Mammary epithelial cell (primary cell): Measurements from ENCODE around the gene HMG20B.

Source experiments
- EZH2 ChIP-seq: IDR thresholded peaks from 2 replicates; pipeline ENCODE4 v1.6.1; 2012; ENCODE audit warnings: low read length, inconsistent platforms, borderline replicate concordance
- TF ChIP-seq, protein P1 (sequence below), 2 donors: IDR thresholded peaks in 1 of 2; conservative IDR thresholded peaks in 1 of 2; 2 replicates each; pipeline ENCODE4 v1.5.1; 2011 to 2012; ENCODE audit warnings: inconsistent platforms in 2 of 2, low read length in 2 of 2, mild to moderate bottlenecking in 2 of 2, control low read depth in 1 of 2, low read depth in 1 of 2; ENCODE audit not compliant: insufficient read depth in 1 of 2; ENCODE audit errors: extremely low read depth in 1 of 2

- TF ChIP-seq, protein P1, sequence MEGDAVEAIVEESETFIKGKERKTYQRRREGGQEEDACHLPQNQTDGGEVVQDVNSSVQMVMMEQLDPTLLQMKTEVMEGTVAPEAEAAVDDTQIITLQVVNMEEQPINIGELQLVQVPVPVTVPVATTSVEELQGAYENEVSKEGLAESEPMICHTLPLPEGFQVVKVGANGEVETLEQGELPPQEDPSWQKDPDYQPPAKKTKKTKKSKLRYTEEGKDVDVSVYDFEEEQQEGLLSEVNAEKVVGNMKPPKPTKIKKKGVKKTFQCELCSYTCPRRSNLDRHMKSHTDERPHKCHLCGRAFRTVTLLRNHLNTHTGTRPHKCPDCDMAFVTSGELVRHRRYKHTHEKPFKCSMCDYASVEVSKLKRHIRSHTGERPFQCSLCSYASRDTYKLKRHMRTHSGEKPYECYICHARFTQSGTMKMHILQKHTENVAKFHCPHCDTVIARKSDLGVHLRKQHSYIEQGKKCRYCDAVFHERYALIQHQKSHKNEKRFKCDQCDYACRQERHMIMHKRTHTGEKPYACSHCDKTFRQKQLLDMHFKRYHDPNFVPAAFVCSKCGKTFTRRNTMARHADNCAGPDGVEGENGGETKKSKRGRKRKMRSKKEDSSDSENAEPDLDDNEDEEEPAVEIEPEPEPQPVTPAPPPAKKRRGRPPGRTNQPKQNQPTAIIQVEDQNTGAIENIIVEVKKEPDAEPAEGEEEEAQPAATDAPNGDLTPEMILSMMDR (conservative IDR thresholded peaks at IDR 0.05 in 1 of 2, IDR thresholded peaks at IDR 0.05 in 1 of 2; ENCODE audit: extremely low read depth in 1 of 2, insufficient read depth in 1 of 2, low read depth in 1 of 2, low read length in 2 of 2): peak in 1 of 2 donors; percentile 46
- no peak for TF ChIP-seq EZH2
These were observed 13.4 kb downstream of the HMG20B start for GRCh38 chr19:3586127-3586626.
